SK-N-SH treated with all-trans-retinoic acid at 6 μM for 48 hours (cell line): ENCODE data around the gene GSTA2.

Experiments
- ATAC-seq: fragments of 200-7000 bp; cut with Tn5 transposase; 3 replicates; pipeline ENCODE4 v1.9.1; 2020; ENCODE audit warnings: mild to moderate bottlenecking, moderate library complexity
- ARNTL ChIP-seq: fragments of 450-650 bp; formaldehyde crosslinking; IDR thresholded peaks from 2 replicates; pipeline ENCODE4 v1.5.0; 2020; ENCODE audit warnings: low read depth, mild to moderate bottlenecking, moderate library complexity, borderline replicate concordance
- BACH2 ChIP-seq: fragments of 250-450 bp; sonication (Bioruptor Pico); IDR thresholded peaks from 2 replicates; pipeline ENCODE4 v1.9.0; 2021; ENCODE audit warnings: mild to moderate bottlenecking, borderline replicate concordance
- CSRNP3 ChIP-seq: fragments of 250-450 bp; sonication (Bioruptor Pico); IDR thresholded peaks from 2 replicates; pipeline ENCODE4 v1.5.1; 2021; ENCODE audit warnings: mild to moderate bottlenecking, moderate library complexity
- ESRRG ChIP-seq: fragments of 250-450 bp; sonication (Bioruptor Pico); IDR thresholded peaks from 2 replicates; pipeline ENCODE4 v1.6.1; 2021; ENCODE audit warnings: mild to moderate bottlenecking
- GLIS3 ChIP-seq: fragments of 250-450 bp; sonication (Bioruptor Pico); IDR thresholded peaks from 2 replicates; pipeline ENCODE4 v1.5.0; 2020; ENCODE audit warnings: mild to moderate bottlenecking, moderate library complexity
- ISL1 ChIP-seq: fragments of 250-450 bp; sonication (Bioruptor Pico); IDR thresholded peaks from 2 replicates; pipeline ENCODE4 v2.1.2; 2022; ENCODE audit warnings: mild to moderate bottlenecking, moderate library complexity
- OSR1 ChIP-seq: fragments of 250-450 bp; sonication (Bioruptor Pico); IDR thresholded peaks from 2 replicates; pipeline ENCODE4 v1.8.0; 2022; ENCODE audit warnings: moderate library complexity, mild to moderate bottlenecking, inconsistent platforms
- PPARA ChIP-seq: fragments of 250-450 bp; sonication (Bioruptor Pico); IDR thresholded peaks from 2 replicates; pipeline ENCODE4 v1.5.0; 2020; ENCODE audit warnings: mild to moderate bottlenecking, borderline replicate concordance
- RARB ChIP-seq: fragments of 250-450 bp; sonication (Bioruptor Pico); IDR thresholded peaks from 2 replicates; pipeline ENCODE4 v1.8.0; 2021; ENCODE audit warnings: mild to moderate bottlenecking, moderate library complexity
- SNAI2 ChIP-seq: fragments of 250-450 bp; sonication (Bioruptor Pico); IDR thresholded peaks from 2 replicates; pipeline ENCODE4 v1.5.0; 2020; ENCODE audit warnings: mild to moderate bottlenecking, moderate library complexity
- TCF4 ChIP-seq: fragments of 250-450 bp; sonication (Bioruptor Pico); IDR thresholded peaks from 2 replicates; pipeline ENCODE4 v1.8.0; 2021; ENCODE audit warnings: mild to moderate bottlenecking, moderate library complexity, borderline replicate concordance
- TOX ChIP-seq: fragments of 250-450 bp; sonication (Bioruptor Pico); IDR thresholded peaks from 2 replicates; pipeline ENCODE4 v1.8.0; 2021; ENCODE audit warnings: mild to moderate bottlenecking, moderate library complexity, borderline replicate concordance
- ZC3H10 ChIP-seq: fragments of 250-450 bp; sonication (Bioruptor Pico); IDR thresholded peaks from 2 replicates; pipeline ENCODE4 v1.5.1; 2021; ENCODE audit warnings: mild to moderate bottlenecking, moderate library complexity
- ZFP3 ChIP-seq: fragments of 250-450 bp; sonication (Bioruptor Pico); IDR thresholded peaks from 2 replicates; pipeline ENCODE4 v1.5.0; 2020; ENCODE audit warnings: mild to moderate bottlenecking, moderate library complexity
- ZFP30 ChIP-seq: fragments of 450-650 bp; formaldehyde crosslinking; IDR thresholded peaks from 2 replicates; pipeline ENCODE4 v1.5.0; 2022; ENCODE audit warnings: mild to moderate bottlenecking, moderate library complexity
- ZNF565 ChIP-seq: fragments of 450-650 bp; formaldehyde crosslinking; conservative IDR thresholded peaks from 2 replicates; pipeline ENCODE4 v1.5.0; 2020; ENCODE audit warnings: low read depth, mild to moderate bottlenecking, moderate library complexity
- ZNF70 ChIP-seq: fragments of 450-650 bp; formaldehyde crosslinking; IDR thresholded peaks from 2 replicates; pipeline ENCODE4 v1.5.0; 2020; ENCODE audit warnings: mild to moderate bottlenecking, moderate library complexity
- ZNF8 ChIP-seq: fragments of 450-650 bp; formaldehyde crosslinking; IDR thresholded peaks from 2 replicates; pipeline ENCODE4 v1.5.0; 2020; ENCODE audit warnings: mild to moderate bottlenecking, moderate library complexity
- TF ChIP-seq, protein P1 (sequence below): fragments of 250-450 bp; sonication (Bioruptor Pico); IDR thresholded peaks from 2 replicates; pipeline ENCODE4 v1.5.0; 2020; ENCODE audit warnings: mild to moderate bottlenecking, moderate library complexity
- TF ChIP-seq, protein P2 (sequence below): fragments of 250-450 bp; sonication (Bioruptor Pico); IDR thresholded peaks from 2 replicates; pipeline ENCODE4 v1.8.0; 2020; ENCODE audit warnings: mild to moderate bottlenecking, moderate library complexity, borderline replicate concordance
- TF ChIP-seq, protein P3 (sequence below): fragments of 250-450 bp; sonication (Bioruptor Pico); IDR thresholded peaks from 2 replicates; pipeline ENCODE4 v1.8.0; 2021; ENCODE audit warnings: low read depth, mild to moderate bottlenecking, moderate library complexity, borderline replicate concordance
- TF ChIP-seq, protein P4 (sequence below): fragments of 250-450 bp; sonication (Bioruptor Pico); IDR thresholded peaks from 2 replicates; pipeline ENCODE4 v1.5.1; 2020; ENCODE audit warnings: low read depth, mild to moderate bottlenecking, moderate library complexity

Gene GSTA2

GRCh38 chr6:52725143-52725534 is 38.1 kb downstream of the GSTA2 start:
- TF ChIP-seq ISL1 (CRISPR knock-in tag) (no peak), ESRRG (CRISPR knock-in tag) (no peak), ARNTL (no peak), CSRNP3 (no peak), TCF4 (CRISPR knock-in tag) (no peak), ZNF8 (CRISPR knock-in tag) (no peak), TOX (no peak), SNAI2 (CRISPR knock-in tag) (no peak), ZFP3 (no peak), OSR1 (no peak), ZC3H10 (no peak), ZFP30 (no peak), GLIS3 (CRISPR knock-in tag) (no peak), PPARA (CRISPR knock-in tag) (no peak)
- TF ChIP-seq, protein P1, sequence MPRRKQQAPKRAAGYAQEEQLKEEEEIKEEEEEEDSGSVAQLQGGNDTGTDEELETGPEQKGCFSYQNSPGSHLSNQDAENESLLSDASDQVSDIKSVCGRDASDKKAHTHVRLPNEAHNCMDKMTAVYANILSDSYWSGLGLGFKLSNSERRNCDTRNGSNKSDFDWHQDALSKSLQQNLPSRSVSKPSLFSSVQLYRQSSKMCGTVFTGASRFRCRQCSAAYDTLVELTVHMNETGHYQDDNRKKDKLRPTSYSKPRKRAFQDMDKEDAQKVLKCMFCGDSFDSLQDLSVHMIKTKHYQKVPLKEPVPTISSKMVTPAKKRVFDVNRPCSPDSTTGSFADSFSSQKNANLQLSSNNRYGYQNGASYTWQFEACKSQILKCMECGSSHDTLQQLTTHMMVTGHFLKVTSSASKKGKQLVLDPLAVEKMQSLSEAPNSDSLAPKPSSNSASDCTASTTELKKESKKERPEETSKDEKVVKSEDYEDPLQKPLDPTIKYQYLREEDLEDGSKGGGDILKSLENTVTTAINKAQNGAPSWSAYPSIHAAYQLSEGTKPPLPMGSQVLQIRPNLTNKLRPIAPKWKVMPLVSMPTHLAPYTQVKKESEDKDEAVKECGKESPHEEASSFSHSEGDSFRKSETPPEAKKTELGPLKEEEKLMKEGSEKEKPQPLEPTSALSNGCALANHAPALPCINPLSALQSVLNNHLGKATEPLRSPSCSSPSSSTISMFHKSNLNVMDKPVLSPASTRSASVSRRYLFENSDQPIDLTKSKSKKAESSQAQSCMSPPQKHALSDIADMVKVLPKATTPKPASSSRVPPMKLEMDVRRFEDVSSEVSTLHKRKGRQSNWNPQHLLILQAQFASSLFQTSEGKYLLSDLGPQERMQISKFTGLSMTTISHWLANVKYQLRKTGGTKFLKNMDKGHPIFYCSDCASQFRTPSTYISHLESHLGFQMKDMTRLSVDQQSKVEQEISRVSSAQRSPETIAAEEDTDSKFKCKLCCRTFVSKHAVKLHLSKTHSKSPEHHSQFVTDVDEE (CRISPR knock-in tag): no peak
- TF ChIP-seq, protein P2, sequence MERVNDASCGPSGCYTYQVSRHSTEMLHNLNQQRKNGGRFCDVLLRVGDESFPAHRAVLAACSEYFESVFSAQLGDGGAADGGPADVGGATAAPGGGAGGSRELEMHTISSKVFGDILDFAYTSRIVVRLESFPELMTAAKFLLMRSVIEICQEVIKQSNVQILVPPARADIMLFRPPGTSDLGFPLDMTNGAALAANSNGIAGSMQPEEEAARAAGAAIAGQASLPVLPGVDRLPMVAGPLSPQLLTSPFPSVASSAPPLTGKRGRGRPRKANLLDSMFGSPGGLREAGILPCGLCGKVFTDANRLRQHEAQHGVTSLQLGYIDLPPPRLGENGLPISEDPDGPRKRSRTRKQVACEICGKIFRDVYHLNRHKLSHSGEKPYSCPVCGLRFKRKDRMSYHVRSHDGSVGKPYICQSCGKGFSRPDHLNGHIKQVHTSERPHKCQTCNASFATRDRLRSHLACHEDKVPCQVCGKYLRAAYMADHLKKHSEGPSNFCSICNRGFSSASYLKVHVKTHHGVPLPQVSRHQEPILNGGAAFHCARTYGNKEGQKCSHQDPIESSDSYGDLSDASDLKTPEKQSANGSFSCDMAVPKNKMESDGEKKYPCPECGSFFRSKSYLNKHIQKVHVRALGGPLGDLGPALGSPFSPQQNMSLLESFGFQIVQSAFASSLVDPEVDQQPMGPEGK (CRISPR knock-in tag): no peak
- TF ChIP-seq, protein P3, sequence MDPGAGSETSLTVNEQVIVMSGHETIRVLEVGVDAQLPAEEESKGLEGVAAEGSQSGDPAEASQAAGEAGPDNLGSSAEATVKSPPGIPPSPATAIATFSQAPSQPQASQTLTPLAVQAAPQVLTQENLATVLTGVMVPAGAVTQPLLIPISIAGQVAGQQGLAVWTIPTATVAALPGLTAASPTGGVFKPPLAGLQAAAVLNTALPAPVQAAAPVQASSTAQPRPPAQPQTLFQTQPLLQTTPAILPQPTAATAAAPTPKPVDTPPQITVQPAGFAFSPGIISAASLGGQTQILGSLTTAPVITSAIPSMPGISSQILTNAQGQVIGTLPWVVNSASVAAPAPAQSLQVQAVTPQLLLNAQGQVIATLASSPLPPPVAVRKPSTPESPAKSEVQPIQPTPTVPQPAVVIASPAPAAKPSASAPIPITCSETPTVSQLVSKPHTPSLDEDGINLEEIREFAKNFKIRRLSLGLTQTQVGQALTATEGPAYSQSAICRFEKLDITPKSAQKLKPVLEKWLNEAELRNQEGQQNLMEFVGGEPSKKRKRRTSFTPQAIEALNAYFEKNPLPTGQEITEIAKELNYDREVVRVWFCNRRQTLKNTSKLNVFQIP (CRISPR knock-in tag): no peak
- no peak for ATAC-seq

DNA sequence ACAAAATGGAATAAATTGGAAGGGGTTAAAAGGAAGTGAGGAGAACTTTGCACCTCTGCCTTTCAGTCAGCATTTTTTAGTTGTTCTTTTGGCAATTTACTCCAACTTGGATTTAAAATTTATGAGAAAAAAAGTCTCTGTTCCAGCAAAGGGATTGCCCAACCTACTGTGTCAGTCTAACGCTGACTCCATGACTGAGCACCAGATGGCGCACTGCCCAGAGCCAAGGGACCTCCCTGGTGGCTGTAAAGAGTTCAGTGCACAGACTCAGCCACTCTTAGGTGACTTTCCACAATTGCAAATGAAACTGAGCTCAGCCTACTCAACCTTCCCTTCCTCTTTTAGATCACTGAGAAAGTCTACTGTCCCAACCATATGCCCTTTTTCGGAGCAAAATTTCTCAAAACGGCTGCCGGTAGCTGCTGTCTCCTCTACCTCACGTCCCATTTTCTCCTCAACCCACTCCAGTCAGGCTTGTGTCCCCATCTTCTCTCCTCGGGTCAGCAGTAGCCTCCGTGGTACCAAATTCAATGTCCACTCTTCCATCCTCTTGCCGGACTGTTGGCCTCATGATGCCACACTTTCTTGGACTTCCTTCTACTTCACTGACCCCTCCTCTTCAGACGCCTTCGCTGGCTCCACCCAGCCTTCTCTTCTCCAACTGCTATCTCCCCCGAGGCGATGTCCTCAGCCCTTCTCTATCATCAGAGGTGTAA is 38.7 kb downstream of the GSTA2 start:
- ATAC-seq: peak; percentile 99
- no peak for TF ChIP-seq SNAI2 (CRISPR knock-in tag)
- TF ChIP-seq ZC3H10: no peak

DNA sequence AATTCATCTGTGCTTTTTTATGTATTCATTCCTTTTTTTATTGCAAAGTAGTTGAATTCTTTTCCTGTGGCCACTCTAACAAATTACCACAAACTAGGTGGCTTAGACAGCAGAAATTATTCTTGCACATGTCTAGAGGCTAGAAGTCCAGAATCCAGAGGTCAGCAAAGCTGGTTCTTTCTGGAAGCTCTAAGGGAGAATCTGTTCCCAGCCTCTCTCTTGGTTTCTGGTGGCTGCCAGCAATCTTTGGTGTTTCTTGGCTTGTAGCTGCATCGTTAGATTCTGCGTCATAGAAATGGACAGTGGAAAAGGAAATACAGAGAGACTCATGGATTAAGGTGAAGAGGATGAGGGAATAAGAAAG is 39.3 kb downstream of the GSTA2 start:
- TF ChIP-seq, protein P4, sequence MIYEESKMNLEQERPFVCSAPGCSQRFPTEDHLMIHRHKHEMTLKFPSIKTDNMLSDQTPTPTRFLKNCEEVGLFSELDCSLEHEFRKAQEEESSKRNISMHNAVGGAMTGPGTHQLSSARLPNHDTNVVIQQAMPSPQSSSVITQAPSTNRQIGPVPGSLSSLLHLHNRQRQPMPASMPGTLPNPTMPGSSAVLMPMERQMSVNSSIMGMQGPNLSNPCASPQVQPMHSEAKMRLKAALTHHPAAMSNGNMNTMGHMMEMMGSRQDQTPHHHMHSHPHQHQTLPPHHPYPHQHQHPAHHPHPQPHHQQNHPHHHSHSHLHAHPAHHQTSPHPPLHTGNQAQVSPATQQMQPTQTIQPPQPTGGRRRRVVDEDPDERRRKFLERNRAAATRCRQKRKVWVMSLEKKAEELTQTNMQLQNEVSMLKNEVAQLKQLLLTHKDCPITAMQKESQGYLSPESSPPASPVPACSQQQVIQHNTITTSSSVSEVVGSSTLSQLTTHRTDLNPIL (CRISPR knock-in tag): no peak
- no peak for TF ChIP-seq ZNF8 (CRISPR knock-in tag)
- TF ChIP-seq ZNF70: no peak
- TF ChIP-seq RARB (CRISPR knock-in tag): no peak
- TF ChIP-seq, protein P3 (CRISPR knock-in tag): no peak
- TF ChIP-seq, protein P2 (CRISPR knock-in tag): no peak
- no peak for TF ChIP-seq BACH2 (CRISPR knock-in tag)
- TF ChIP-seq ZNF565 (CRISPR knock-in tag): no peak
- TF ChIP-seq ESRRG (CRISPR knock-in tag): no peak
- TF ChIP-seq, protein P1 (CRISPR knock-in tag): no peak
- TF ChIP-seq ZFP30: no peak
- no peak for TF ChIP-seq ZC3H10
- no peak for TF ChIP-seq OSR1
- TF ChIP-seq TOX: no peak
- peak; percentile 43 for ATAC-seq
